GM18858 (cell line): ENCODE data around the gene OPA3.
"Not testable (repeated sequence)": the region's sequence is repeated elsewhere in the genome, so short reads cannot be mapped to it uniquely, and the experiment has no call there.

Experiments used
- ATAC-seq: cut with Tn5 transposase; IDR thresholded peaks from one replicate; pipeline ENCODE4 v1.9.1; 2021; ENCODE audit not compliant: unreplicated experiment

OPA3 gene

GRCh38 chr19:45523642-45524256 is 60.9 kb downstream of the OPA3 start:
- no peak for ATAC-seq

DNA sequence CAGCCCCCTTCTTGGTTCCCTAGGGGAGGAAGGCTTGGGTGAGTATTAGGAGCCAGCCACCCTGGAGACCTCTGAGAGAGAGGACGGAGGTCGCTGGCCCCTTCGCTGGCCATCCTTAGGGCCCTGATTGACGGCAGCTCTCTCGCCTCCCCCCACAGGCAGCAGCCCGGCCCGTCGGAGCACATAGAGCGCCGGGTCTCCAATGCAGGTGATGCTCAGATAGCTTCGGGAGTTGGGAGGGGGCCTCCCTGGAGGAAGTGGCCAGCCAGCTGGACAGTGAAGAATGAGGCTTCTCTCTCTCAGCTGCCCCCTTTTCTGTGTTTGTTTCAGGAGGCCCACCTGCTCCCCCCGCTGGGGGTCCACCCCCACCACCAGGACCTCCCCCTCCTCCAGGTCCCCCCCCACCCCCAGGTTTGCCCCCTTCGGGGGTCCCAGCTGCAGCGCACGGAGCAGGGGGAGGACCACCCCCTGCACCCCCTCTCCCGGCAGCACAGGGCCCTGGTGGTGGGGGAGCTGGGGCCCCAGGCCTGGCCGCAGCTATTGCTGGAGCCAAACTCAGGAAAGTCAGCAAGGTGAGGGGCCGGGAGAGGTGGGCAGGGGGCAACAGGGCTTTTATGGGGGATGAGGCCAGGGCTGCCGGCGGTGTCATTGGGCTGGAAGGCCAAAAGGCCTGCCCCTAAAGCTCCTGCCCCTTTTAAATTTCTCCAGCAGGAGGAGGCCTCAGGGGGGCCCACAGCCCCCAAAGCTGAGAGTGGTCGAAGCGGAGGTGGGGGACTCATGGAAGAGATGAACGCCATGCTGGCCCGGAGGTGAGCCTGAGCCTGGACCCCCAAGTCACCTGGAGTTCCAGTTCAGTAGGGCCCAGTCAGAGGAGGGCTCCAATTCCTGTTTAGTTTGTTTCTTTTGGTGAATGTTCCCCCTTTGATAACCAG is 62.3 kb downstream of the OPA3 start:
- no peak for ATAC-seq

GRCh38 chr19:45518469-45518826 is 66.2 kb downstream of the OPA3 start:
- ATAC-seq, result no peak

DNA sequence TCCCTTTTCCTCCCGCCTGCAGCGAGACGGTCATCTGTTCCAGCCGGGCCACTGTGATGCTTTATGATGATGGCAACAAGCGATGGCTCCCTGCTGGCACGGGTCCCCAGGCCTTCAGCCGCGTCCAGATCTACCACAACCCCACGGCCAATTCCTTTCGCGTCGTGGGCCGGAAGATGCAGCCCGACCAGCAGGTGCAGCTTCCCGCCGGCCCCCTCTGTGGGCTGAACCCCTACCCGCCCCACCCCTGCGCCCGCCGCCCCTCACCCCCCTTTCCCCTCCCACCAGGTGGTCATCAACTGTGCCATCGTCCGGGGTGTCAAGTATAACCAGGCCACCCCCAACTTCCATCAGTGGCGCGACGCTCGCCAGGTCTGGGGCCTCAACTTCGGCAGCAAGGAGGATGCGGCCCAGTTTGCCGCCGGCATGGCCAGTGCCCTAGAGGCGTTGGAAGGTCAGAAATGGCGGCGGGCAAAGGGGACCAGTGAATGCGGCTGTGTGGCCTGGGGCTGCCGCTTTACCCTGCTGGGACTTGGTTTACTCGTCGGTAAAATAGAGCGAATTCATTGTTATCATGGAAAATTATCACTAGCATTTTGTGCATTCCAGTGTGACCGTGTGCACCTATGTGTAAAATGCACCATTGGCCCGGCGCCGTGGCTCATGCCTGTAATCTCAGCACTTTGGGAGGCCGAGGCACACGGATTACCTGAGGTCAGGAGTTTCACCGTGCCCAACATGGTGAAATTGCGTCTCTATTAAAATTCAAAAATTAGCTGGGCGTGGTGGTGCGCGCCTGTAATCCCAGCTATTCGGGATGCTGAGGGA is 66.7 kb downstream of the OPA3 start:
- no peak for ATAC-seq

- no peak for ATAC-seq
Measured at GRCh38 chr19:45517238-45517637, 67.4 kb downstream of the OPA3 start.

- ATAC-seq, result no peak
Measured at GRCh38 chr19:45515807-45516401, 68.7 kb downstream of the OPA3 start.

DNA sequence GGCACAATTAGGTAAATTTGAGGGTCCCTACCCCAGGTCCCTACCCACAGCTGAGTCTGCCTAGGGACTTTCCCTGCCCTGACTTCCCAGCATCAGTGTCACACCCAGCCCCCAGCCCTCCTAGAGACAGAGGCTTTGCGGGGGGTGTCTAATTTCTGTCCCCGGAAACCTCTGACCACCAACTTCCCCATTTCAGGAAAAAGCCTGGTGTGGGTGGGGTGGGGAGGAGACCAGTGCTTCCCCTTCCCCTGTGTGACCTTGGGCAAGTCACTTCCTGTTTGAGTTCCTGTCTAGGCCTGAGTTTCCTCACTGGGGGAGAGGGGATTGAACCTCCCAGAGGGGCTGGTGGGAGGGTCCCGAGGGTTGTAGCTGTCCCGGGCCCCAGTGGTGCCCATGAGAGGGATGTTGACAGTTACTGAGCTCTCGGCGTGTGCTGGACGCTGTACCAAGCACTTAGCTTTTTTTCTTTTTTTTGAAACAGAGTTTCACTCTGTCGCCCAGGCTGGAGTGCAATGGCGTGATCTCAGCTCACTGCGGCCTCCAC is 69.4 kb downstream of the OPA3 start:
- no peak for ATAC-seq

- no peak for ATAC-seq
Measured at GRCh38 chr19:45514376-45515051, 70.1 kb downstream of the OPA3 start.

DNA sequence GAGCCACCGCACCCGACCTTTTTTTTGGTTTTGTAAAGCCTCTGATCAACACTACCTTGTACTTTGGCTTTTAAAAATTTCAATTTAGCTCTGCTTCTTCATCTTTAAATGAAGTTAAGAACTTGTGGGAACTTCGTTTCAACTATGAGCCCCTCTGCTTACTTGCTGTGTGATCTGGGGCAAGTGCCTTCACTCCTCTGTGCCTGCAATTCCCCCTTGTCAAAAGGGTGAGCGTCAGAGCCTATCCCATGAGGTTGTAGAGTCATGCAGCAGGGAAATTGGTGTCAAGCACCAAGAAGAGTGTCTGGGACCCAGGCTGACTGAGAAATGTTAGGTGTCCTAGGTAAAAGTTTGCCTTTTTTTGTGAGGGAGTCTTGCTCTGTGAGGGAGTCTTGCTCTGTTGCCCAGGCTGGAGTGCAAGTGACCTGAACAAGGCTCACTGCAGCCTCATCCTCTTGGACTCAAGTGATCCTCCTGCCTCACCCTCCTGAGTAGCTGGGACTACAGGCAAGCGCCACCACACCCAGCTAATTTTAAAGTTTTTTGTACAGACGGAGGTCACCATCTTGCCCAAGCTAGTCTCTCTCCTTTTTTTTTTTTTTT is 71.6 kb downstream of the OPA3 start:
- no peak for ATAC-seq

- ATAC-seq, result no peak
Measured at GRCh38 chr19:45511074-45511473, 73.5 kb downstream of the OPA3 start.

DNA sequence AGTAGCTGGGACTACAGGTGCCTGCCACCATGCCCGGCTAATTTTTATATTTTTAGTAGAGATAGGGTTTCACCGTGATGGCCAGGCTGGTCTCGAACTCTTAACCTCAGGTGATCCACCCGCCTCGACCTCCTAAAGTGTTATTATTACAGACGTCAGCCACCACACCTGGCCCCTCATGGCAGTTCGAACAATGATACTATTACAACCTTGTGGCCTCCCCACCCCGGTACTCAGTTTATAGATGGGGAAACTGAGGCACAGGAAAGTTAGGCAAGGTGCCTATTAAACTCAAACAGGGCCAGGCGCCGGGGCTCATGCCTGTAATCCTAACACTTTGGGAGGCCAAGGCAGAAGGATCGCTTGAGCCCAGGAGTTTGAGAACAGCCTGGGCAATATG is 74.2 kb downstream of the OPA3 start:
- not testable (repeated sequence) for ATAC-seq

GRCh38 chr19:45509692-45510015 is 74.9 kb downstream of the OPA3 start:
- ATAC-seq, result no peak

- no peak for ATAC-seq
Measured at GRCh38 chr19:45508861-45509691, 75.5 kb downstream of the OPA3 start.

DNA sequence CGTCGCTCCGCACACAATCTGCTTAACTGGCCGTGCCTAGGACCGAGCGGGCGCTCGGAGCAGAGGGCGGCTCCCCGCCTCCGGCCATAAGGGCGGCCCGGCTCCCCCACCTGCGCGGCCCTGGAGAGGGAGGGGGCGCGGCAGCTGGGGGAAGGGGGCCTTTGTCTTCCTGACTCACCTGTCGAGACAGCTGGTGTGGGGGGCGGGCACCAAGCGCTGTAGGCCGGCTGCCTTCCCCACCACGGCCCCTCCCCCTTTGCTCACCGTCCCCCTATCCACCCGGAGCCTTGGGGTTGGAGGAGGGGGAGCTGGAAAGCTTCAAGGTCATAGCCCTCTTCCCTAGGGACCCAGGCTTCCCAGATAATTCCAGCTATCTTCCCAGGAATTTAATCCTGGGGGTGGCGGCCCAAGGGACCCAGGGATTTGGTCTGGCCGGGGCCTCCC is 76.2 kb downstream of the OPA3 start:
- ATAC-seq, result no peak

- no peak for ATAC-seq
Measured at GRCh38 chr19:45507872-45508416, 76.7 kb downstream of the OPA3 start.

DNA sequence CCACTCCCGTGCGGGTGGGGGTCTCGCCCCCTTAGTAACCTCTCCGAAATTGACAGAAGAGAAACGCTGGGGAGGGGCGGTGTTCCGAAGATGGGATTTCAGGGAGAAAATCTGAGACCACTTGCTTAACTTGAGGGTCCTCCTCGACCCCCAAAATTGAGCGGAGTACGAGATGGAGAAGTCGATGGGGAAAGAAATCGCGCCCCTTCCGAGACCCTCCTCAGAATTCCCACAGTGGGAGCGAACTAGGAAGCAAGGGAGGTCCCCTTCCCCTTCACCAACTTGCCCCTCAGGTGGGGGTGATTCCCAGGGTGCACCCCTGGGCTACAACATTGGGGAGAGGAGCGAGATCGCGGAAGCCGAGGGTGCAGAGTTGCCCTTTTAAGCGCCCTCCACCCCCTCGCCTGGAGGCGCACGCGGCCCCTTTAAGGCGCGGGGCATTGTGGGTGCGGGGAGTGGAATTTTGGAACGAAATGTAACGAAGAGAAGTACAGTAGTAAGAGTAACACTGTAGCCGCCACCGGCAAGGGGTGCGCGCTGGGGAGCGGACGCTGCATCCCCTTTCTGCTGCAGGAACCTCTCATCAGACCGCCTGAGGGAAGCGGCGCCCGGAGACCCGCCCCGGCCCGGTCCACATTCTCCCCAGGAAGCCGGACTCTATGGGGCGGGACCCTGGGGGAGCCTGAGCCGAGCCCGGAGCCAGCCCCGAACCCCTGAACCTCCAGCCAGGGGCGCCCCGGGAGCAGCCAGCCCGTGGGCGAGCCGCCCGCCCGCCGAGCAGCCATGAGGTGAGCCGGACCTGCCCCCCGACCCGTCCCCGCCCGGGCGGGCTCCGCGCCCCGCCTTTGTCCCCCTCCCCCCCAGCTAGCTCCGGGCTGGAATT is 77.4 kb downstream of the OPA3 start, which contains the start of gene VASP:
VASP (plus strand) TSS at position 491 of the 883 bp plus-strand sequence; CDS start at position 784, 293 bp downstream.
- peak; percentile 40 for ATAC-seq

DNA sequence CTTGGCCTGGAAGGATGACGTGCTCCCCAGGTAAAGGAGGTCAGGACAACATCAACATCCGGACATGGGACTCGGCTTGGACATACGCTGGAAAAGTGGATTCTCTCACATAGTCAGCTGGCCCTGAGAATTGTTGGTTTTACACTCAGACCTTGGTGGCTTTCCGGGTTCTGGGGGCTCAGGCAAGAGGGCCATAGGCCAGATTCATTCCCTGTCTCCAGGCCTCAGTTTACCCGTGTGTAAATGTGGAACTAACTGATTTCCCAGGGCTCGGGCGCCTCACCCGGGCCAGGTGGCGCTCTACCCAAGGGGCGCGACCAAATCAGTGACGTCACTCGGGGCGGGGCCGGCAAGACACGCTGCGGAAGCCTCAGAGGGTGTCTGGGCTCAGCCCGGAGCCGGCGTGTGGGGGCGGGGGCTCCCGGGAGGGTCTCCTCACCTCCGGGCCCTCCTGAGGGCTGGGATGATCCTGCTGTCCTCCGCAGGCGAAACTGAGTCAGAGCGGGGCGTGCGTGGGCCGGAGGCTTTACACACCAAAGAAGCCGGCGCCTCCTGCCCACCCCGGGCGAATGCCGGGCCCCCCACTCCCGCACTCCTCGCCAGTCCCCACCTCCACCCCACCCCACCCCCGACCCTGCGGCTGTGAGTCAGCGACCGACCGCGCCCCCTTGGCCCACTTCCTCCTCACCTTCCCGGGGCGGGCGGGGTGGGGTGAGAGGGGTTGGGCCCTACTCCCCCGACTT is 78.2 kb downstream of the OPA3 start:
- ATAC-seq, result no peak
